Measurements from ENCODE around the gene NACAD.

DNA sequence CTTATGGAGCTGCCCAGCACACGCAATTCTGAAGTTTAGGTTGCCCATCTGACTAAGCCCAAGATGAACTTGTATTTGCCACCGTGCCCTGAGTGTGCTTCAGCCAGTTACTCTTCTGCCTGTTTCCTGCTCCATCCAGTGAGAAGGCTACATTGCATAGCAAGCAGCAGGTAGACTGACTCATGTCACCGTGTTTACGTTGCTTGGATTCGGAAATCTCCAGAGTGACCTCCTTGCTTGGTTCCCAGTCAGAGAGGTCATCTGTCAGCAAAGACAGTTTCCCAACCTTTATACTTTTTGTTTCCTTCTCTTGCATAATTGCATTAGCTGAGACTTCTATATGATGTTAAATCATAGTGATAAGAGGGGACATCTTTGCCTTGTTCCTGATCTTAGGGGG lies 30.9 kb downstream of the NACAD start:
- TF ChIP-seq JUN (CRISPR knock-in tag; IDR thresholded peaks at IDR 0.05) (no peak), IRF2 (CRISPR knock-in tag; IDR thresholded peaks at IDR 0.05; ENCODE audit: borderline replicate concordance, low read depth) (no peak), RELA (CRISPR knock-in tag; IDR thresholded peaks at IDR 0.05; ENCODE audit: borderline replicate concordance) (no peak), NFYB (CRISPR knock-in tag; conservative IDR thresholded peaks at IDR 0.05; ENCODE audit: low read depth) (no peak), ELF4 (CRISPR knock-in tag; IDR thresholded peaks at IDR 0.05; ENCODE audit: low read depth) (no peak), NFE2L1 (CRISPR knock-in tag; IDR thresholded peaks at IDR 0.05) (no peak), FOXJ3 (CRISPR knock-in tag; IDR thresholded peaks at IDR 0.05; ENCODE audit: borderline replicate concordance) (no peak)
- TF ChIP-seq, protein P1, sequence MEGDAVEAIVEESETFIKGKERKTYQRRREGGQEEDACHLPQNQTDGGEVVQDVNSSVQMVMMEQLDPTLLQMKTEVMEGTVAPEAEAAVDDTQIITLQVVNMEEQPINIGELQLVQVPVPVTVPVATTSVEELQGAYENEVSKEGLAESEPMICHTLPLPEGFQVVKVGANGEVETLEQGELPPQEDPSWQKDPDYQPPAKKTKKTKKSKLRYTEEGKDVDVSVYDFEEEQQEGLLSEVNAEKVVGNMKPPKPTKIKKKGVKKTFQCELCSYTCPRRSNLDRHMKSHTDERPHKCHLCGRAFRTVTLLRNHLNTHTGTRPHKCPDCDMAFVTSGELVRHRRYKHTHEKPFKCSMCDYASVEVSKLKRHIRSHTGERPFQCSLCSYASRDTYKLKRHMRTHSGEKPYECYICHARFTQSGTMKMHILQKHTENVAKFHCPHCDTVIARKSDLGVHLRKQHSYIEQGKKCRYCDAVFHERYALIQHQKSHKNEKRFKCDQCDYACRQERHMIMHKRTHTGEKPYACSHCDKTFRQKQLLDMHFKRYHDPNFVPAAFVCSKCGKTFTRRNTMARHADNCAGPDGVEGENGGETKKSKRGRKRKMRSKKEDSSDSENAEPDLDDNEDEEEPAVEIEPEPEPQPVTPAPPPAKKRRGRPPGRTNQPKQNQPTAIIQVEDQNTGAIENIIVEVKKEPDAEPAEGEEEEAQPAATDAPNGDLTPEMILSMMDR (IDR thresholded peaks at IDR 0.05) = no peak
- TF ChIP-seq, protein P2, sequence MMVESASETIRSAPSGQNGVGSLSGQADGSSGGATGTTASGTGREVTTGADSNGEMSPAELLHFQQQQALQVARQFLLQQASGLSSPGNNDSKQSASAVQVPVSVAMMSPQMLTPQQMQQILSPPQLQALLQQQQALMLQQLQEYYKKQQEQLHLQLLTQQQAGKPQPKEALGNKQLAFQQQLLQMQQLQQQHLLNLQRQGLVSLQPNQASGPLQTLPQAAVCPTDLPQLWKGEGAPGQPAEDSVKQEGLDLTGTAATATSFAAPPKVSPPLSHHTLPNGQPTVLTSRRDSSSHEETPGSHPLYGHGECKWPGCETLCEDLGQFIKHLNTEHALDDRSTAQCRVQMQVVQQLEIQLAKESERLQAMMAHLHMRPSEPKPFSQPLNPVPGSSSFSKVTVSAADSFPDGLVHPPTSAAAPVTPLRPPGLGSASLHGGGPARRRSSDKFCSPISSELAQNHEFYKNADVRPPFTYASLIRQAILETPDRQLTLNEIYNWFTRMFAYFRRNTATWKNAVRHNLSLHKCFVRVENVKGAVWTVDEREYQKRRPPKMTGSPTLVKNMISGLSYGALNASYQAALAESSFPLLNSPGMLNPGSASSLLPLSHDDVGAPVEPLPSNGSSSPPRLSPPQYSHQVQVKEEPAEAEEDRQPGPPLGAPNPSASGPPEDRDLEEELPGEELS (CRISPR knock-in tag; IDR thresholded peaks at IDR 0.05) = no peak
